ENCODE results near the gene RCAN1.

RCAN1 gene

GRCh38 chr21:34648739-34649297, 33.9 kb upstream of the RCAN1 start:
- TF ChIP-seq CTCF (conservative IDR thresholded peaks at IDR 0.05; ENCODE audit: low read length): no peak
- DNase-seq (ENCODE audit: low read depth): no peak
- H3K4me3 ChIP-seq (ENCODE audit: low read length): no peak overlapping the region

- no peak for TF ChIP-seq CTCF (conservative IDR thresholded peaks at IDR 0.05; ENCODE audit: low read length)
- no peak overlapping the region for H3K4me3 ChIP-seq (ENCODE audit: low read length)
- DNase-seq (ENCODE audit: low read depth): no peak
These were observed 32.6 kb upstream of the RCAN1 start for GRCh38 chr21:34647555-34647954.

- no peak overlapping the region for H3K4me3 ChIP-seq (ENCODE audit: low read length)
- no peak for DNase-seq (ENCODE audit: low read depth)
- no peak for TF ChIP-seq CTCF (conservative IDR thresholded peaks at IDR 0.05; ENCODE audit: low read length)
These were observed 29.9 kb upstream of the RCAN1 start for GRCh38 chr21:34644825-34645224.

- H3K4me3 ChIP-seq (ENCODE audit: low read length): no peak overlapping the region
- no peak for TF ChIP-seq CTCF (conservative IDR thresholded peaks at IDR 0.05; ENCODE audit: low read length)
- DNase-seq (ENCODE audit: low read depth): peak; percentile 52
These were observed 27.5 kb upstream of the RCAN1 start for GRCh38 chr21:34642211-34643075.

- H3K4me3 ChIP-seq (ENCODE audit: low read length): no peak overlapping the region
- peak; percentile 75 for DNase-seq (ENCODE audit: low read depth)
- no peak for TF ChIP-seq CTCF (conservative IDR thresholded peaks at IDR 0.05; ENCODE audit: low read length)
These were observed 25.9 kb upstream of the RCAN1 start for GRCh38 chr21:34640858-34641257.

- no peak for TF ChIP-seq CTCF (conservative IDR thresholded peaks at IDR 0.05; ENCODE audit: low read length)
- DNase-seq (ENCODE audit: low read depth): no peak
- H3K4me3 ChIP-seq (ENCODE audit: low read length): no peak overlapping the region
These were observed 25.2 kb upstream of the RCAN1 start for GRCh38 chr21:34639882-34640788.

All from AG10803 (cell line).